GM12875 (cell line): ENCODE data around the gene WDR35.

Experiments
- H3K4me3 ChIP-seq: one replicate; pipeline ENCODE4 v1.5.1; 2011; ENCODE audit warnings: low read depth, low read length, control low read depth
- CTCF ChIP-seq: IDR thresholded peaks from 2 replicates; pipeline ENCODE4 v1.5.1; 2011; ENCODE audit warnings: low read depth, mild to moderate bottlenecking, control low read depth, inconsistent platforms, low read length, moderate library complexity, borderline replicate concordance; ENCODE audit not compliant: insufficient read depth

The WDR35 gene

GRCh38 chr2:19868224-19868623 is 121.7 kb downstream of the WDR35 start:
- no peak for TF ChIP-seq CTCF
- H3K4me3 ChIP-seq: peak overlapping the region; percentile 47

GRCh38 chr2:19866771-19867170 is 123.1 kb downstream of the WDR35 start:
- no peak for TF ChIP-seq CTCF
- H3K4me3 ChIP-seq: no peak overlapping the region

GRCh38 chr2:19865151-19865550 is 124.8 kb downstream of the WDR35 start:
- H3K4me3 ChIP-seq: no peak overlapping the region
- no peak for TF ChIP-seq CTCF

GRCh38 chr2:19864381-19864780 is 125.5 kb downstream of the WDR35 start:
- no peak for TF ChIP-seq CTCF
- no peak overlapping the region for H3K4me3 ChIP-seq

- TF ChIP-seq CTCF: peak; percentile 96
- H3K4me3 ChIP-seq: no peak overlapping the region
These were observed 126.4 kb downstream of the WDR35 start for GRCh38 chr2:19863303-19864041.

GRCh38 chr2:19861813-19862212 is 128.1 kb downstream of the WDR35 start:
- TF ChIP-seq CTCF: no peak
- H3K4me3 ChIP-seq: no peak overlapping the region
